Measurements from ENCODE around the gene DUOXA2.

GRCh38 chr15:45121706-45122417 lies 7.7 kb downstream of the DUOXA2 start:
- TF ChIP-seq EZH2 (IDR thresholded peaks at IDR 0.05) = no peak
- no peak for TF ChIP-seq FOXP2 (optimal IDR thresholded peaks at IDR 0.05; ENCODE audit: control extremely low read depth, extremely low read length, insufficient read depth)
